Right cardiac atrium (tissue), 5 donors: Measurements from ENCODE around the gene UBR2. TPM values are rescaled to one million over a fixed set of nuclear protein-coding genes. Genes with fewer than 3 reads are reported as not detected.

ENCODE experiments used
- ATAC-seq, 2 donors: fragments of 200-7000 bp; cut with Tn5 transposase; one replicate each; pipeline versions ENCODE4 v1.8.0 to v1.9.1; 2020; ENCODE audit warnings: moderate library complexity in 2 of 2, mild to moderate bottlenecking in 1 of 2
- DNase-seq, 3 donors: peaks; one replicate each; pipeline ENCODE4 v3.0.0-alpha.2; 2020
- H3K27ac ChIP-seq: one replicate; pipeline ENCODE4 v1.5.1; 2013; ENCODE audit warnings: mild to moderate bottlenecking, low read length, control low read depth, moderate library complexity
- H3K27me3 ChIP-seq: one replicate; pipeline ENCODE4 v1.6.1; 2013; ENCODE audit not compliant: control insufficient read depth, insufficient read depth
- H3K4me1 ChIP-seq: one replicate; pipeline ENCODE4 v1.6.1; 2013; ENCODE audit warnings: low read length; ENCODE audit not compliant: control insufficient read depth, insufficient read depth
- H3K4me3 ChIP-seq: one replicate; pipeline ENCODE4 v1.5.1; 2013; ENCODE audit warnings: low read length, control low read depth
- H3K9me3 ChIP-seq: one replicate; pipeline ENCODE4 v1.6.1; 2013; ENCODE audit warnings: low read length; ENCODE audit not compliant: control insufficient read depth
- WGBS: extraction: QIAGEN DNeasy Blood & Tissue Kit; methylation state at CpG from one replicate; pipeline ENCODE4 v1.1.7; 2013; 5-methylcytosine and 5-hydroxymethylcytosine counted together
- intact Hi-C, 4 donors: fragments of 100-400 bp; cut with DNase I; formaldehyde crosslinking; loops; one replicate each; pipeline versions ENCODE4 v1.11.0 to v1.14.0; 2022 to 2023
- polyA plus RNA-seq: library from polyadenylated mRNA; stranded (reverse); fragments of 200-250 nt; gene quantifications from one replicate; pipeline ENCODE4 v1.2.3, GENCODE V29; 2013
- total RNA-seq, 4 donors: library from RNA; stranded (reverse); fragmentation: NEBNext Ultra II Directional; extraction: Animal tissue kit (Norgen Biotek cat#: 25700); gene quantifications; one replicate each; pipeline ENCODE4 v1.2.1, GENCODE V29; 2021
- donor health status: healthy with polysubstance abuse.
- donor health status: DM: no; HTN: yes; CAD: no.
- donor health status: DM: no; HTN: no; CAD: no.
- donor health status: DM: no; HTN: yes; CAD: no; lungs with severe emphysema.
- donor health status: DM: yes; HTN: yes; CAD: no.

UBR2 gene
- total and polyA plus RNA-seq, 5 donors, result 11.5 to 31.5 (median 29.2) TPM

GRCh38 chr6:42530751-42531150 is 33.1 kb upstream of the UBR2 start:
- WGBS, result 9% methylated on average over 1 of the region's 1 CpG
- intact Hi-C loops, result loop anchor here in 3 of 4 donors (10.0 kb wide), 2 partner anchors 266 to 286 kb away; no protein-coding TSS in a partner anchor
- Histone ChIP-seq H3K4me3 (no peak overlapping the region), H3K4me1 (peaks cover 2% of the 10 kb centered on the region), H3K9me3 (no peaks in the 10 kb centered on the region), H3K27me3 (no peaks in the 10 kb centered on the region), H3K27ac (no peak overlapping the region)
- no peak for ATAC-seq
- no peak for DNase-seq

GRCh38 chr6:42532038-42532669 is 31.7 kb upstream of the UBR2 start:
- DNase-seq, result peak in 1 of 3 donors; percentile 11
- no peak overlapping the region for H3K27ac ChIP-seq
- ATAC-seq, result peak in 1 of 2 donors; percentile 68
- H3K4me3 ChIP-seq, result no peak overlapping the region
- no peaks in the 10 kb centered on the region for H3K9me3 ChIP-seq
- H3K27me3 ChIP-seq, result no peaks in the 10 kb centered on the region
- peaks cover 2% of the 10 kb centered on the region for H3K4me1 ChIP-seq
- intact Hi-C loops, result loop anchor here in 3 of 4 donors (10.0 kb wide), 2 partner anchors 267 to 287 kb away; no protein-coding TSS in a partner anchor

- ATAC-seq (no peak), DNase-seq (no peak)
- intact Hi-C loops, result loop anchor here in 3 of 4 donors (10.0 kb wide), 2 partner anchors 269 to 289 kb away; no protein-coding TSS in a partner anchor
- whole genome bisulfite sequencing, result 83% methylated on average over 5 of the region's 5 CpGs
- Histone ChIP-seq H3K9me3 (no peaks in the 10 kb centered on the region), H3K4me3 (no peak overlapping the region), H3K27me3 (no peaks in the 10 kb centered on the region), H3K4me1 (peaks cover 2% of the 10 kb centered on the region), H3K27ac (no peak overlapping the region)
These were observed 30.0 kb upstream of the UBR2 start for GRCh38 chr6:42533794-42534193.

- ATAC-seq (no peak), DNase-seq (no peak)
- Histone ChIP-seq H3K9me3 (no peaks in the 10 kb centered on the region), H3K27ac (no peak overlapping the region), H3K4me1 (no peaks in the 10 kb centered on the region), H3K27me3 (no peaks in the 10 kb centered on the region), H3K4me3 (no peak overlapping the region)
- WGBS, result 95% methylated on average over 1 of the region's 1 CpG
- intact Hi-C loops, result loop anchor here in 3 of 4 donors (5.0 to 10.0 kb wide), 3 partner anchors 85 to 293 kb away; partner anchors contain the start of gene TRERF1 (in 1 of the 3)
These were observed 26.3 kb upstream of the UBR2 start for GRCh38 chr6:42537536-42537935.

- intact Hi-C loops, result loop anchor here in 3 of 4 donors (5.0 to 10.0 kb wide), 3 partner anchors 87 to 294 kb away; partner anchors contain the start of gene TRERF1 (in 1 of the 3)
- no peak for ATAC-seq
- H3K9me3 ChIP-seq, result no peaks in the 10 kb centered on the region
These were observed 24.7 kb upstream of the UBR2 start for GRCh38 chr6:42539135-42539534.

GRCh38 chr6:42545226-42545773 is 18.5 kb upstream of the UBR2 start:
- ATAC-seq, result no peak
- WGBS, result 91% methylated on average over 7 of the region's 7 CpGs

More at GRCh38 chr6:42539135-42539534, 24.7 kb upstream of the UBR2 start:
- DNase-seq, result no peak
- 89% methylated on average over 1 of the region's 1 CpG for WGBS
- Histone ChIP-seq H3K4me1 (no peaks in the 10 kb centered on the region), H3K27me3 (no peaks in the 10 kb centered on the region), H3K4me3 (no peak overlapping the region), H3K27ac (no peak overlapping the region)

GRCh38 chr6:42547407-42548329 is 16.2 kb upstream of the UBR2 start:
- intact Hi-C loops, result no loop called here
- ATAC-seq, result peak; percentile 98 to 99

More at GRCh38 chr6:42545226-42545773, 18.5 kb upstream of the UBR2 start:
- no peaks in the 10 kb centered on the region for H3K27me3 ChIP-seq
- DNase-seq, result no peak
- no peaks in the 10 kb centered on the region for H3K4me1 ChIP-seq
- H3K27ac ChIP-seq, result no peak overlapping the region
- H3K4me3 ChIP-seq, result no peak overlapping the region
- no peaks in the 10 kb centered on the region for H3K9me3 ChIP-seq
- intact Hi-C loops, result no loop called here

GRCh38 chr6:42550277-42550676 is 13.6 kb upstream of the UBR2 start:
- no peak for ATAC-seq

More at GRCh38 chr6:42547407-42548329, 16.2 kb upstream of the UBR2 start:
- no peaks in the 10 kb centered on the region for H3K27me3 ChIP-seq
- H3K27ac ChIP-seq, result no peak overlapping the region
- DNase-seq, result peak; percentile 83 to 94 (median 93)
- H3K4me3 ChIP-seq, result peak overlapping the region; percentile 58
- no peaks in the 10 kb centered on the region for H3K9me3 ChIP-seq
- WGBS, result 6% methylated on average over 27 of the region's 27 CpGs
- no peaks in the 10 kb centered on the region for H3K4me1 ChIP-seq

GRCh38 chr6:42551217-42551616 is 12.6 kb upstream of the UBR2 start:
- H3K9me3 ChIP-seq, result no peaks in the 10 kb centered on the region
- H3K4me1 ChIP-seq, result no peaks in the 10 kb centered on the region
- no peak overlapping the region for H3K27ac ChIP-seq
- H3K27me3 ChIP-seq, result no peaks in the 10 kb centered on the region
- WGBS, result 81% methylated on average over 1 of the region's 1 CpG
- ATAC-seq (no peak), DNase-seq (no peak)
- intact Hi-C loops, result no loop called here
- no peak overlapping the region for H3K4me3 ChIP-seq

More at GRCh38 chr6:42550277-42550676, 13.6 kb upstream of the UBR2 start:
- no peak for DNase-seq
- H3K27ac ChIP-seq, result no peak overlapping the region
- H3K4me3 ChIP-seq, result no peak overlapping the region
- H3K4me1 ChIP-seq, result no peaks in the 10 kb centered on the region
- whole genome bisulfite sequencing, result 84% methylated on average over 1 of the region's 1 CpG
- H3K9me3 ChIP-seq, result no peaks in the 10 kb centered on the region
- intact Hi-C loops, result no loop called here
- H3K27me3 ChIP-seq, result no peaks in the 10 kb centered on the region

GRCh38 chr6:42552380-42552779 is 11.4 kb upstream of the UBR2 start:
- H3K9me3 ChIP-seq, result no peaks in the 10 kb centered on the region
- ATAC-seq, result no peak
- WGBS, result 77% methylated on average over 5 of the region's 5 CpGs
- no peaks in the 10 kb centered on the region for H3K4me1 ChIP-seq
- intact Hi-C loops, result no loop called here
- no peak for DNase-seq
- H3K27ac ChIP-seq, result no peak overlapping the region
- no peak overlapping the region for H3K4me3 ChIP-seq
- no peaks in the 10 kb centered on the region for H3K27me3 ChIP-seq
